NK-92 treated with Interleukin-12 subunit alpha and Interleukin-12 subunit beta, amount 100 ng/mL, for 24 hours (cell line): ENCODE results near the gene PITX1.
A peak's percentile ranks its signal among the peaks of the same experiment; 100 is the strongest.

ENCODE experiments used
- DNase-seq: peaks from one replicate; lab custom pipeline; 2025; lab: John Stamatoyannopoulos, UW

Gene PITX1

GRCh38 chr5:135062216-135063055 lies 28.4 kb upstream of the PITX1 start:
- no peak for DNase-seq

- DNase-seq: no peak
These were observed 27.0 kb upstream of the PITX1 start for GRCh38 chr5:135061001-135061400.

DNA sequence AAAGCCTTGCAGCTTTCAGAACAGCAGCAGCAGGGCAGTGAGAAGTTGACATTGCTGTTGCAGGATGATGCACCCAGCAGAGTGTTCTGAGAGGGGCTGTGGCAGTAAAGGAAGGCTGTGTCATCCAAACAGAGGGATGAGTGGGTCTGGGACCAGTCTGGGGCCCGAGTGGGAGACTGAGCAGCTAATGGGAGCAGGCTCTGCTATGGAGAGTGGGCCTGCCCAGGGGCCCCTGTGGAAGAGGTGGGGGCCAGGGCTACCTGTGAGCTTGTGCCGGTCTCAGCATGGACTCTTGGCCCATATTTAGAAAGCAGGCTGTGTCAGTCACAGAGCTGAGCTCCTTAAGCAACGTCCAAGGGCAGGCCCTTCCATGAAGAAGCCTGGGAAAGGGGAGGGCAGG lies 26.0 kb upstream of the PITX1 start:
- no peak for DNase-seq

DNA sequence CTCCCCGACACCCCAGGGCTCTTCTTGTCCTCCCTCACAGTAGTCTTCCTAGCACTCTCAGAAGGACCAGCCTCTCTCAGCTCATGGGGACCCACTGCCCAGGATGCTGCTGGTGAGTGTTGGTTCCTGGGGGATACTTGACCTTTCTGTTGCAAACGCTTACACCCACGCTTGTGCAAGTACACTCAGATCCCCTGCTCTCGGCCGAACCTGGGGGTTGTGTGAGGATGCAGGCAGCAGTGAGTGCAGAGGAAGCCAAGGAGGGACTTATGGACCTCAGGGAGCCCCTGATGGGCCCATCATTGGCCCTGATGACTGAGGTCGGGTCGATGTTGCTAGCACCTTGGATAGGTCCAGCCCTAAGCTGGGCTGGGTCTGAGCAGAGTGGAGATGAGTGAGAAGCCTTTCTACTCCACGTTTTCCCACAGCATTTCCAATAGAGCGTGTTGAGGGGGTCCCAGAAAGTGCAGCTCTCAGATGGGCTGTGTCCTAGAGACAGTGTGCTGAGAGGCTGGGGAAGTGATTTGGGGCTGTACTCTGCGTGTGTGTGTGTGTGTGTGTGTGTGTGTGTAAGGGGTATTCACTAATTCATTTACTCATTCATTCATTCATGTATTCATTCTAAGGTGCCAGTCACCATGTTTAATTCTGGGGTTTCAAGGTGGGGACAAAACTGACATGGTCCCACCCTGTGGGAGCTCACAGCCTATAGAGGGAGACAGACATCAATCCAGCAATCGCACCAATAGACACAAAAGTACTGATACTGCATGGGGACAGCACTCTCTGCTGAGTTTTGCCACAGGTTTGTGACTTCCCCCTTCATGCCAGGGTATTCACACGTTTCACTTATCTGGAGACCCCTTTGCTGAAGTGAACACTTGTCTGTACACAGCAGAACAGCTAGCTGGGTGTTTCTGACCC lies 25.2 kb upstream of the PITX1 start:
- no peak for DNase-seq

- no peak for DNase-seq
These were observed 24.3 kb upstream of the PITX1 start for GRCh38 chr5:135058331-135058732.

DNA sequence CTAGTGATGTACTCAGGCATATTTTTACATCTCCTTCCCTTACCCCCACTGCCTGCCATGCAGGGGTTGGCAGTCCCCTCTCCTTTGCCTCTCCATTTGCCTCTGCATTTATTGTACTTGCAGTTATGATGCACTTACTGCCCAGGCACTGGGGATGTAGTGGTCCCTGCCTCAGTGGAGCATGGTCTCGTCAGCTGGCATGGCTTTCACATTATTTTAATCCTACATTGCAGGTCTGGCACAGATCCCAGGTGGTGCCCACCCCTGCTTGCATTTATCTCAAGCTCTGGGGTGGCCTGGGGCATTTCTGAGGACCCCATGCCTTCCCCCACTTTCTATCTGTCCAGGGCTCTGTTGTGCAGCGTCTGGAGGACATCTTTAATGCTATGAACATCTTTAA lies 23.2 kb upstream of the PITX1 start:
- no peak for DNase-seq

GRCh38 chr5:135056316-135057030 lies 22.4 kb upstream of the PITX1 start:
- DNase-seq: no peak

DNA sequence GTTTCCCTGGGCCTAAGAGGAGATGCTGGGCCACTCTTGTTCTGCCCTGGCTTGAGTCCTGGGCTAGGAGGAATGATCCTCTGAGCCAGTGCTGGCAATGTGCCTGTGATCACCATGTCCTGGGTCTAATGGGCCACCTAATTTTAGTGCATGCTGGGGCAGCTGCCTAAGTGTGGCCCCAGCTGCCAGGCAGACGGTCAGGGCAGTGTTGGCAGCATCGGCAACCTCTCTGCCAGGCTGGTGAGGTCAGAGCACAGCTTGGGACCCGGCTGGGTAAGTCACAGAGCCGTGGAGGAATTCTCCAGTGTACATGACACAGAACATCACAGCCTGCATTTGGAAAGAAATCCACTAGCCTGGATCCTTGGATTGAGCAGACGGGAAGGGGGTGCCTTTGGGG lies 21.4 kb upstream of the PITX1 start:
- no peak for DNase-seq

GRCh38 chr5:135054546-135054945 lies 20.5 kb upstream of the PITX1 start:
- no peak for DNase-seq

- DNase-seq: no peak
These were observed 20.0 kb upstream of the PITX1 start for GRCh38 chr5:135053989-135054388.

DNA sequence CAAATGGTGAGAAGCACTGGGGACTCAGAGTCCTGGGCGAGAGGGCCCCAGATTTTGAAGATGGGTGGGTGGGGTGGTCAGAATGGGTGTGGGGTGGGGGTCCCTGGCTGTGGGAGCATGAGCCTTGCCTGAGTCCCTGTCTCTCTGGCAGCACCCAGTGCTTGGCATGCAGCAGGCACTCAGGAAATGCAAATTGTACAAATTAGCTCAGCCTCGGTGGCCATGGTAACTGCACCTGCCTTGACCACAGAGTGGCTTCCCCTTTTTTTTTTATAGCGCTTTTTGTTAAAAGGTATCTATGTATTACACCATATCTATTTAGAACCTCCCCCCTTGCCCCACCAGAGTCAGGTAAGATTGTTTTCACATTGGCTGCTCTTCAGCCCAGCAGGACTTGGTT lies 19.2 kb upstream of the PITX1 start:
- DNase-seq: peak; percentile 40

DNA sequence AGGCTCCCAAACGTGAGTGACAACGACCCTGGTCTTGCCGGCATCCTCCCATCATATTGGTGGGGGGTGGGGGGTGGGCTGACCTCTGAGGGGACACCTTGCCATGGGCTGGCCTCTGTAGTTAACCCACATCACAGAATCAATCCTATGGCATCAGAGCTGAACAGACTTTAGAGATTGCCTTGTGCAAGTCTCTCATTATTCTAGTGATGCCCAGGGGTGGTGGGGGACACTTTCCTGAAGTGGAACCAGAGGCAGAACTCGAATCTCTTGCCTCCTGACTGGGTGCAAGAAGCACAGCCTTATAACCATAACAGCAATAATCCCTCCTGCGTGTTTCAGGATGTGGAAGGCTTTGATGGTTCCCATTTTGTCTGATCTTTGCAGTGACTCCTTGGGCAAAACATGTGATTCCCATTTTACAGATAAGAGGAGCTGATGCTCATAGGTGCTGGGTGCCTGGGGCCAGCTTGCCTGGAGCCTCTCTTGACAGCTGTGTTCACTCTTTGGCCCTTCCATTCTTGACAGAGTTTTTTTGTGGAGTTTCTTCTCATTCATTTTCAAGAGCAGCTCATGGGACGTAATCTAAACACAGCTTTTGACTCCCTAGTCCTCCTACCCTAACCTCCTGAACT lies 18.6 kb upstream of the PITX1 start:
- DNase-seq: no peak

- no peak for DNase-seq
These were observed 17.8 kb upstream of the PITX1 start for GRCh38 chr5:135051872-135052271.

DNA sequence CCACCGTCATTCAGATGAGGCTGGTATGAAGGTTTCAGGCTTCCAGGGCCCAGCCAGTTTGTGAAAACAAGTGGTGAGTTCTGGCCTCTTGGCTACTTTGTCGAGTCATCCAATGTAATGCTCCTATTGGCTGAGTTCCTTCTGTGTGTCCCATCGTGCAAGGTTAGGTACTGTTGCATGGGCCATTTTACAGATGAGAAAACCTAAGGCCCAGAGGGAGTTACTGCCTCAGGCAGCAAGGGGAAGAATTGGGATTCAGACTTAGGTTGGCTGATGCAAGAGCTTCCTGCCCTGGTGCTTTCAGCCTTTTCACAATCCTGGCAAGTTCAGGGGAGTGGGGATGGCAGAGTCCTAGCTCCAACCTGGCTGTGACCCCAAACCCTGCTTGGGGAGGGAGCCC lies 17.4 kb upstream of the PITX1 start:
- no peak for DNase-seq

- no peak for DNase-seq
These were observed 16.3 kb upstream of the PITX1 start for GRCh38 chr5:135050244-135050767.

DNA sequence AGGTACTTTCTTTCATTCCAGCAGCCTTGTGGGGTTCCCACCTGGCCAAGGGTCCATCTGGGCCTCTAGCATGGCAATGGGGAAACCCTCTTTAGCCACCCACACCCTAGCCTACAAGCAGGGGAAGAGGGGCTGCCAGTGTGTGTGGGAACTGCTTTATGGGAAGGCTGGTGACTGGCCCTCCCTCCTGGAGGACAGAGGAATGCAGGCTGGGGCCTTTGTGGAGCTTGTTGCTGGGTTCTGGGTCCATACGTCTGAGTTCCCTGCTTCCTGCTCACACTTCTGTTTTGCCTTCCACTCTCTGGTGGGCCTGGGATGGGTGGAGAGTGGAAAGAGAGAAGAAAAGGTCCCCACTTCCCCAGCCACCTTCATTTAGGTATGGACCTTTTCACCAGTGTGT lies 14.9 kb upstream of the PITX1 start:
- DNase-seq: no peak

DNA sequence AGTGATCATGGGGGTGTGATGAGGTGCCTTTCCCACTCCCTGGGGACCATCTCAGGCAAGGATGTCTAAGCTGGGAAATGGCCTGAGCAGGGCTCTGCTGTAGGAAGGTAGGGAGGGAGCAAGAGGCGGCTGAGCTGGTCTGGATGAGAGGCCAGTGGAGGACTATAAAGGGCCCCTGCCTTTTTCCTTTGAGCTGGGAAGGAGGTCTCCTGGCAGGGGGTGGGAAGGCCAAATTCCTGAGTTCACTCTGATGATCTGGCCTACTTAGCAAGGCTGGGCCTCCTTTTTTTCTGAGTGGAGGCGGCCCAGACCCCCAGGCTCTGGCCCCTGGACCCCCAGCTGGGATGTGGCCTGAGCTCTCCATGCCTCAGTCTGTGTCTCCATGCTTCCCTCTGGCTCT lies 14.3 kb upstream of the PITX1 start:
- DNase-seq: no peak

DNA sequence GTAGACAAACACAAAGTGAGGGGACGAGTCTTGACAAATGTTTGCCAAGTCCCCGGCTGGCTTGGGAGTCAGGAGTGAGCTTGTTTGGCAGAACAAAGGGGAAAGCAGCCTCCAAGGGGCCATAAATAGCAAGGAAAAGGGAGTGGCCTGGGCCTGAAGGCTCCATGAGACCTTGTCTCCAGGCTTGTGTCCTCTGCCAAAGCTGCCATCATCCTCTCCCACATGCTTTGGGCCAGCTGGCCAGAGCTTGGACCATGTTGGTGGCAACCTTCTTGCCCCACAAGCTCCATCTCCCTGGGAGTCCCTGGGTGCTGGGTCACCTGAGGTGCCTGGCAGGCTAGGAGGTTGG lies 13.3 kb upstream of the PITX1 start:
- DNase-seq: no peak

GRCh38 chr5:135046661-135047346 lies 12.8 kb upstream of the PITX1 start:
- DNase-seq: no peak

DNA sequence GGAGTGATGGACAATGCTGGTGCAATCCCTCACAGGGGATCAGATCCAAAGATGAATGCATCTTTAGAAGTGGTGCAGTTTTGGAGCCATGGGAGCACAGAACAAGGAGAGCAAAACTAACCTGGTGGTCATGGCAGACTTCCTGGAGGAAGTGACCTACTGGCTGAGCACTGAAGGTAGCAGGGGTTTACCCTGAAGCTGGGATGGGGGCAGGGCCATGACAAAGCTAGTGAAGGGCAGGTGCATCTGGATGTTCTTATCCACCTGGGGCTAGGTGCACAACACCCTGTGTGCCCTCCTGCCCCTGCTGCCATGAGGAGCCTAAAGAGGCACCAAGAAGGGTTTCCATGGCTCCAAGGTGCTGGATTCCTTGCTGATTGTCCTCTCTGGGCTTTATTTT lies 11.5 kb upstream of the PITX1 start:
- DNase-seq: no peak

GRCh38 chr5:135042595-135042994 lies 8.6 kb upstream of the PITX1 start:
- no peak for DNase-seq
